AG10803 (cell line): ENCODE results near the gene RSPO4.
"Not testable (repeated sequence)": the region's sequence is repeated elsewhere in the genome, so short reads cannot be mapped to it uniquely, and the experiment has no call there.

Source experiments
- DNase-seq: peaks from one replicate; pipeline ENCODE4 v3.0.0; 2010; ENCODE audit warnings: low read depth
- H3K4me3 ChIP-seq: 2 replicates; pipeline ENCODE4 v1.5.1; 2011; ENCODE audit warnings: mild to moderate bottlenecking, low read length, control low read depth
- TF ChIP-seq, protein P1 (sequence below): conservative IDR thresholded peaks from 2 replicates; pipeline ENCODE4 v1.5.1; 2011; ENCODE audit warnings: mild to moderate bottlenecking, low read length, control low read depth, inconsistent platforms

Gene RSPO4

DNA sequence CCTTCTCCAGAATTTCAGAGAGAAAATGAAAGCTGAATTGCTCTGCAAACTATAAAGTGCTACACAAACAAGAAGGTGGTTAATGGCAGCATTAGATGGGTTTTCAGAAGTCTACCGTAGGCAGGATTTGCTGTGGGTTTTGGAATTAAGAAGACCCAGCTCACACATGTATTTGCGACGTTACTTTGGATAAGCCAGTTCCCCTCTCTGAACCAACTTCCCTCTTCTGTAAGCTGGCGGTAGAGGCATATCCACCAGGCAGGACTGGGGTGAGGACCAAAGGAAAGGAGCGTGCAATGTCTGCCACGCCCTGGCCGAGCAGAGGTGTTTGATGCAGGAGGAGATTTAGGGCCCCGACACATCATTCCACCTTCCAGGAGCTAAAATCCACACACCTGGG is 6.9 kb downstream of the RSPO4 start:
- no peak for DNase-seq
- TF ChIP-seq, protein P1, sequence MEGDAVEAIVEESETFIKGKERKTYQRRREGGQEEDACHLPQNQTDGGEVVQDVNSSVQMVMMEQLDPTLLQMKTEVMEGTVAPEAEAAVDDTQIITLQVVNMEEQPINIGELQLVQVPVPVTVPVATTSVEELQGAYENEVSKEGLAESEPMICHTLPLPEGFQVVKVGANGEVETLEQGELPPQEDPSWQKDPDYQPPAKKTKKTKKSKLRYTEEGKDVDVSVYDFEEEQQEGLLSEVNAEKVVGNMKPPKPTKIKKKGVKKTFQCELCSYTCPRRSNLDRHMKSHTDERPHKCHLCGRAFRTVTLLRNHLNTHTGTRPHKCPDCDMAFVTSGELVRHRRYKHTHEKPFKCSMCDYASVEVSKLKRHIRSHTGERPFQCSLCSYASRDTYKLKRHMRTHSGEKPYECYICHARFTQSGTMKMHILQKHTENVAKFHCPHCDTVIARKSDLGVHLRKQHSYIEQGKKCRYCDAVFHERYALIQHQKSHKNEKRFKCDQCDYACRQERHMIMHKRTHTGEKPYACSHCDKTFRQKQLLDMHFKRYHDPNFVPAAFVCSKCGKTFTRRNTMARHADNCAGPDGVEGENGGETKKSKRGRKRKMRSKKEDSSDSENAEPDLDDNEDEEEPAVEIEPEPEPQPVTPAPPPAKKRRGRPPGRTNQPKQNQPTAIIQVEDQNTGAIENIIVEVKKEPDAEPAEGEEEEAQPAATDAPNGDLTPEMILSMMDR, result no peak
- no peak overlapping the region for H3K4me3 ChIP-seq

DNA sequence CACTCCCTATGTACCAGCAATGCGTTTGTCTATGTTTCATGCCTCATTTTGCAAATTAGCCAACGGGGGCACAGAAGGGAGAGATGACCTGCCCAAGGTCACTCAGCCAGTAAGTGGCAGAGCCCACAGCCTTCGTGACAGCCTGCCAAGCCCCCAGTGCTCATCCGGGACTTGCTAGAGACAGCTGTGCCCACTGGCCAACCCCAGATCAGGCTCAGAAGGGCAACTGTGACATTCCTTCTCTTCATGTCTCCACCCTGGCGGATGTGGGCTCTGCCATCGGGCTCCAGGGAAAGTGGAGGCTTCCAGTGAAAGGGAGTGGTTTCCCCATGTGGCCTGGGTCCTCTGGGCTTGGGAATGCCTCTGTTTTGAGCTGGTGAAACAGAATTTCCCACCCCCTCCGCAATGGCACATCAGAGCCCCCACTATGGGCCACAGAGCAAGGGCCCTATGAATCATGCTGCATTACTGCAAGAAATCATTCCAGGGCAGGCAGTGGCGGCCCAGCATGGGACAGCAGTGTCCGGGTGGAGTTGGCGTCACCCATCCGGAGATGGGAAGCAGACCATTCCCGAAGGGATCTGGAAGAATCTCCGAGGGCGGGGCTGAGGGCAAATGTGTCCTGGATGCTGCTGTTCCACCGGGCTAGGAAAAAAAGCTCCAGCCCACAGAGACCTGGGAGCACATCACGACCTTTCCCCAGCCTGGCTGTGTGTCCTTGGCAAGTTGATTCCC is 9.1 kb downstream of the RSPO4 start:
- DNase-seq, result no peak
- TF ChIP-seq, protein P1, result no peak
- H3K4me3 ChIP-seq, result no peak overlapping the region

DNA sequence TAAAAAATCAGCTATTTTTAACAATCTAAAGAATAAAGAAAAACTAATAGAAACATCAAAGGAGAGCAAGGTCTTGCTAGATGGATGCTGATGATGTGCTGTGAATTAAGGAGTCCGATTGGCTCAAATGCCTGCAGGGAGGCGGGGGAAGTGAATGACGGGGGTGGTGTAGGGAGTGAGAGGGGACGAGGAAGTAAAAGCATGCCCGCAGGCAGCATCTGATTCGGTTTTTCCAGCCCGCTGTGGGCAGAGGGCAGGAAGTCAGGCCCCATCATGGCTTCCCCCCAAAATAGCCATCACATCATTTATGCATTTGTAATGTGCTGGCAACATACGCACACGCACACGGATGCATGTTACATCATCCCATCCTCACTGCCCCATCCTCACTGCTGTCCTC is 10.3 kb downstream of the RSPO4 start:
- TF ChIP-seq, protein P1, result no peak
- no peak overlapping the region for H3K4me3 ChIP-seq
- no peak for DNase-seq

DNA sequence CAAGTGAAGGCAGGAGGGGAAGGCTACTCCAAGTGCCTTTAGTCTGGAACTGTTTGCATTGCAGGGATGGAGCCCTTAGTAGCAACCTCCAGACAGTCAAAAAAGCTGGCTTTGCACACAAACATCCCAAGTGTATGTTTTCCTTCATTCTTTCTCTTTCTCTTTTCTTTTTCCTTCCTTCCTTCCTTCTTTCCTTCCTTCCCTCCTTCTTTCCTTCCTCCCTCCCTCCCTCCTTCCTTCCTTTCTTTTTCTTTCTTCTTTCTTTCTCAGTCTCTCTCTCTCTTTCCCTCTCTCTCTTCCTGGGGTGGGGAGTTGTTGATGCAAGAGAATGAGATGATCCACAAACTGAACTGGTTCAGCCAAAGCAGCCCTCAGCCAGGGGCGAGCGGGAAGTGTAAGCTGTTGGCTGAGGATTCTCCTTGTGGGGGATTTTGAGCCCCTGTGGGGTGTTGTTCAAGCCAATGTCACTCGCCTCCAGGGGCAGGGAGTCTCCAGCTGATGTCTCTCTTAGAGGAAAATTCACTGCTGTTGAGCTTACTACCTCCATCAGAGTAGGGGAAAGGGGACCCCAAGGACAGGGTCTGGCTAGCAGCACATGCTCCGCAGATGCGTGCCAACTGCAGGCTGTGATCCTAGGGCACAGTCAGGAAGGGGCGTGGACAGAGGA is 11.7 kb downstream of the RSPO4 start:
- no peak overlapping the region for H3K4me3 ChIP-seq
- DNase-seq, result no peak
- TF ChIP-seq, protein P1, result no peak

DNA sequence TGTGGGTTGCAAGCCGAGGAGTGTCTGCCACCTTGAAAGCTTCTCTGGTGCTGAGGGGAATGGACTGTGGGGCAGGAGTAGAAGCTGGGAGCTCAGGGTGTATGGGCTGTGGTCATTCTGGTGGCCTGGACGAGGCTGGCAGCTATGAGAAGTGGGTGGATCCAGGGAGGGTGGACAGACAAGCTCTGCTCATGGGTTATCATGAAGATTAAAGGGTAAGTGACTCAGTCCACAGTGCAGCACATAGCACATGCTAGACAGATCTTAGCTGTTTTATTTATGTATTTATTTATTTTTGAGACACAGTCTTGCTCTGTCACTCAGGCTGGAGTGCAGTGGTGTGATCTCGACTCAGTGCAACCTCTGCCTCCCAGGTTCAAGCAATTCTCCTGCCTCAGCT is 13.8 kb downstream of the RSPO4 start:
- no peak for DNase-seq
- no peak overlapping the region for H3K4me3 ChIP-seq
- TF ChIP-seq, protein P1, result no peak

DNA sequence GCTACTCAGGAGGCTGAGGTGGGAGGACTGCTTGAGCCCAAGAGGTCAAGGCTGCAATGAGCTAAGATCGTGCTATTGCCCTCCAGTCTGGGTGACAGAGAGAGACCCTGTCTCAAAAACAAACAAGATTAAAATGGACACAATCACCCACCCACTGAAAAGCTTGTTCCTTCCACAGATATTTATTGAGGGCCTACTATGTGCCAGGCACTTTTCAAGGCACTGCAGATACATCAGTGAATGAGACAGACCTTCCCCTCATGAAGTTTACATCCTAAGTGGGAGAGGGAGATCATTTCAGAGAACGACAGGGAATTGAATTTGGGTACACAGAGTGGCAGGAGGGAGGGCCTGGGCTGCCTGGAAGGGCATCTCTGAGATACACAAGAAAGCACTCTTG is 14.4 kb downstream of the RSPO4 start:
- no peak for DNase-seq
- TF ChIP-seq, protein P1, result no peak
- no peak overlapping the region for H3K4me3 ChIP-seq

DNA sequence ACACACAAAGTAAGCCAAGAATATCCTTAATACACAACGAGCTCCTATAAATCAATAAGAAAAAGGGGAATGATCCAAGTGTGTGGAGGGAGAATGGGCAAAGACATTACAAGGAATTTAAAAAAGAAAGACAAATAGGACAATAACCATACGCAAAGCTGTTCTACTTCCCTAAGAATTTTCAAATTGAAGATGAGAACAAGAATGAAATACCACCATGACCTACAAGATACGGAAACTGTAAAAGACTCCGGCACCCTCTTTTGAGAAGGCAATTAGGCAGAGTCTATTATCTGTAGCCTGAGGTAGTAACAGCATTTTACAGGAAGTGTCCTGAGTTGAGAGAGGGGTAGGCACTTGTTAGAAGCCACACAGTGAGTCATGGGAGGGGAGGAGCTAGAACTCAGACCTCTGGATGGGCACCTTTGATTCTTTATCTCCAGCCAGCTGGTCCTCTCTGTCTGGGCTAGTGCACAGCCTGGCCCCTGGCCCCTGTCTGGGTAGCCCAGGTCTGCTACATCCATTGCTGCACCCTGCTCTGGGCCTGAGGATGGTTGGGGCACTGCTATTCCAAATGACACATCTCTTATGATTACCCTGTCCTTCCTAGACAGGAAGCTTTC is 15.3 kb downstream of the RSPO4 start:
- DNase-seq, result no peak
- TF ChIP-seq, protein P1, result no peak
- no peak overlapping the region for H3K4me3 ChIP-seq

DNA sequence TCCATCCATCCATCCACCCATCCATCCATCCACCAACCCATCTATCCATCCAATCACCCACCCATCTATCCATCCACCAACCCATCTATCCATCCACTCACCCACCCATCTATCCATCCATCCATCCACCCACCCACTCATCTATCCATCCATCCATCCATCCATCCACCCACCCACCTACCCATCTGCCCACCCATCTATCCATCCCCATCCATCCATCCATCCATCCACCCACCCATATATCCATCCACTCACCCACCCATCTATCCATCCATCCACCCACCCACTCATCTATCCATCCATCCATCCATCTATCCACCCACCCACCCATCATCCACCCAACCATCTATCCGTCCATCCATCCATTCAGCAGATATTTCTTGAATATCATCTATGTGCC is 17.1 kb downstream of the RSPO4 start:
- DNase-seq, result not testable (repeated sequence)

More for the DNA sequence above, 17.1 kb downstream of the RSPO4 start:
- H3K4me3 ChIP-seq, result not testable (repeated sequence)
